OCI-LY1 (cell line): ENCODE data around the gene PPIF.

Experiments used
- CTCF ChIP-seq: fragments of 200-600 bp; sonication (generic), shearing (Covaris generic); IDR thresholded peaks from 2 replicates; pipeline ENCODE4 v1.5.1; 2017; ENCODE audit warnings: mild to moderate bottlenecking, antibody characterized with exemption, low read length, moderate library complexity, mixed read lengths
- EZH2 ChIP-seq: fragments of 200-600 bp; sonication (generic), shearing (Covaris generic); IDR thresholded peaks from 2 replicates; pipeline ENCODE4 v1.8.0; 2017; ENCODE audit warnings: borderline replicate concordance, mixed run types, mild to moderate bottlenecking, antibody characterized with exemption, low read length, moderate library complexity, mixed read lengths

GRCh38 chr10:79383974-79384606, 36.8 kb downstream of the PPIF start:
- no peak for TF ChIP-seq CTCF
- TF ChIP-seq EZH2: no peak
